Trophoblast cell (in vitro differentiated cells and primary cell): ENCODE results near the gene ZFAND3.

Experiments used
- DNase-seq, 2 donors: peaks; one replicate each; pipeline ENCODE4 v3.0.0-alpha.2; 2016
- H2AFZ ChIP-seq: 2 replicates; pipeline ENCODE4 v1.6.1; 2013; ENCODE audit warnings: low read length, moderate library complexity, mild to moderate bottlenecking; ENCODE audit not compliant: insufficient read depth, poor library complexity
- H2AK5ac ChIP-seq: 2 replicates; pipeline ENCODE4 v1.6.1; 2013; ENCODE audit warnings: mild to moderate bottlenecking, low read length
- H2BK120ac ChIP-seq: 2 replicates; pipeline ENCODE4 v1.6.1; 2013; ENCODE audit warnings: low read length, mild to moderate bottlenecking, moderate library complexity; ENCODE audit not compliant: insufficient read depth, poor library complexity
- H2BK12ac ChIP-seq: 2 replicates; pipeline ENCODE4 v1.6.1; 2013; ENCODE audit warnings: mild to moderate bottlenecking, low read length, moderate library complexity
- H2BK5ac ChIP-seq: 2 replicates; pipeline ENCODE4 v1.6.1; 2013; ENCODE audit warnings: low read length, low read depth, moderate library complexity, mild to moderate bottlenecking; ENCODE audit not compliant: poor library complexity
- H3K14ac ChIP-seq: 2 replicates; pipeline ENCODE4 v1.6.1; 2013; ENCODE audit warnings: mild to moderate bottlenecking, low read length
- H3K18ac ChIP-seq: 2 replicates; pipeline ENCODE4 v1.6.1; 2013; ENCODE audit warnings: mild to moderate bottlenecking, low read length
- H3K23ac ChIP-seq: 2 replicates; pipeline ENCODE4 v1.6.1; 2013; ENCODE audit warnings: low read length
- H3K27ac ChIP-seq: 2 replicates; pipeline ENCODE4 v1.5.1; 2013; ENCODE audit warnings: low read depth, mild to moderate bottlenecking, inconsistent platforms, low read length, moderate library complexity
- H3K27me3 ChIP-seq: 2 replicates; pipeline ENCODE4 v1.6.1; 2013; ENCODE audit warnings: inconsistent platforms, mild to moderate bottlenecking, low read length, moderate library complexity; ENCODE audit not compliant: insufficient read depth
- H3K36me3 ChIP-seq, 2 experiments: 1 replicate in 1 of 2; 2 replicates in 1 of 2; pipeline ENCODE4 v1.6.1; 2013; ENCODE audit warnings: low read length in 2 of 2, mild to moderate bottlenecking in 2 of 2, moderate library complexity in 1 of 2; ENCODE audit not compliant: insufficient read depth in 2 of 2, control insufficient read depth in 1 of 2
- H3K4ac ChIP-seq: 2 replicates; pipeline ENCODE4 v1.6.1; 2013; ENCODE audit warnings: low read depth, mild to moderate bottlenecking, low read length, moderate library complexity
- H3K4me1 ChIP-seq, 2 experiments: 1 replicate in 1 of 2; 2 replicates in 1 of 2; pipeline ENCODE4 v1.6.1; 2013; ENCODE audit warnings: low read length in 2 of 2, mild to moderate bottlenecking in 2 of 2, moderate library complexity in 1 of 2; ENCODE audit not compliant: insufficient read depth in 2 of 2, control insufficient read depth in 1 of 2
- H3K4me2 ChIP-seq: 2 replicates; pipeline ENCODE4 v1.6.1; 2013; ENCODE audit warnings: inconsistent platforms, mild to moderate bottlenecking, low read length, moderate library complexity
- H3K4me3 ChIP-seq: 2 replicates; pipeline ENCODE4 v1.5.1; 2013; ENCODE audit warnings: mild to moderate bottlenecking, low read depth, low read length, inconsistent platforms
- H3K79me1 ChIP-seq: one replicate; pipeline ENCODE4 v1.6.1; 2013; ENCODE audit warnings: low read length
- H3K79me2 ChIP-seq: 2 replicates; pipeline ENCODE4 v1.6.1; 2013; ENCODE audit warnings: low read length, mild to moderate bottlenecking; ENCODE audit not compliant: control insufficient read depth, insufficient read depth, poor library complexity
- H3K9ac ChIP-seq: 2 replicates; pipeline ENCODE4 v1.6.1; 2013; ENCODE audit warnings: mild to moderate bottlenecking, low read length
- H3K9me3 ChIP-seq: 2 replicates; pipeline ENCODE4 v1.6.1; 2013; ENCODE audit warnings: low read depth, mild to moderate bottlenecking, control low read depth, inconsistent platforms, low read length; ENCODE audit not compliant: insufficient read depth
- H4K12ac ChIP-seq: 2 replicates; pipeline ENCODE4 v1.6.1; 2013; ENCODE audit warnings: low read depth, mild to moderate bottlenecking, low read length, moderate library complexity
- H4K8ac ChIP-seq: 2 replicates; pipeline ENCODE4 v1.6.1; 2013; ENCODE audit warnings: low read depth, mild to moderate bottlenecking, low read length, moderate library complexity
- H4K91ac ChIP-seq: one replicate; pipeline ENCODE4 v1.6.1; 2013; ENCODE audit warnings: low read depth, mild to moderate bottlenecking, low read length, moderate library complexity
- WGBS: extraction: QIAGEN DNeasy Blood & Tissue Kit; methylation state at CpG from one replicate; pipeline ENCODE4 v1.1.7; 2013; ENCODE audit warnings: missing lambda C conversion rate; ENCODE audit not compliant: insufficient read length, insufficient coverage; ENCODE audit errors: extremely low coverage; 5-methylcytosine and 5-hydroxymethylcytosine counted together

The ZFAND3 gene

GRCh38 chr6:38153798-38154345 lies 334.3 kb downstream of the ZFAND3 start:
- peaks cover 21 to 26% of the 10 kb centered on the region in 2 experiments for H3K36me3 ChIP-seq
- H3K4me1 ChIP-seq = no peaks in the 10 kb centered on the region
- H2AFZ ChIP-seq = no peak overlapping the region
- WGBS = no CpG with 5 or more reads among the region's 16 CpGs
- no peak overlapping the region for H3K4ac ChIP-seq
- H2AK5ac ChIP-seq = no peak overlapping the region
- H3K79me1 ChIP-seq = no peaks in the 10 kb centered on the region
- no peak overlapping the region for H3K18ac ChIP-seq
- H3K27ac ChIP-seq = no peak overlapping the region
- no peak overlapping the region for H3K14ac ChIP-seq
- no peaks in the 10 kb centered on the region for H3K9me3 ChIP-seq
- no peak overlapping the region for H3K23ac ChIP-seq
- no peak overlapping the region for H3K4me2 ChIP-seq
- no peak overlapping the region for H4K8ac ChIP-seq
- no peak overlapping the region for H3K9ac ChIP-seq
- H4K91ac ChIP-seq = no peak overlapping the region
- no peak overlapping the region for H2BK12ac ChIP-seq
- no peak overlapping the region for H3K4me3 ChIP-seq
- DNase-seq = no peak
- no peaks in the 10 kb centered on the region for H3K79me2 ChIP-seq
- no peak overlapping the region for H2BK5ac ChIP-seq
- H3K27me3 ChIP-seq = no peaks in the 10 kb centered on the region
- H2BK120ac ChIP-seq = no peak overlapping the region
- no peak overlapping the region for H4K12ac ChIP-seq

DNA sequence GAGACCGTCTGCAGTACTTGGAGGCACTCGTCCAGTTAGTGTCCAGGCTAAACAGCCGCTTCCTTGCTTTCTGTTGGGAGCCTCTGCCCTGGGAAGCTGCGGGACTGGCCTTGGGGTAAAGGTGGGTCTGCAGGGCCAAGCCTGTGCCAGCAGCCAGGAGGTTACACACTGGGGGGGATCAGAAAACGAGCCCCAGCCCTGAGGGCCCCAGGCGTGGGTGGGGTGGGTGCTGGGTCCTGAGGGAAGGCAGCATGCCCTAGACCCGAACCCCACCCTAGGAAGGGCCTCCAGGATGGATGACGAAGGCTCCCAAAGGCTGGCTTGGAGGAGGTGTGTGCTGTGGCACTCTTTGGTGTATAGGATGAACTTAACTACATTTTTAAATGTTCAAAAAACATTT lies 335.2 kb downstream of the ZFAND3 start:
- Histone ChIP-seq H3K9me3 (no peaks in the 10 kb centered on the region), H4K12ac (no peak overlapping the region), H4K91ac (no peak overlapping the region), H3K4me3 (no peak overlapping the region), H3K27me3 (no peaks in the 10 kb centered on the region), H4K8ac (no peak overlapping the region), H2BK5ac (no peak overlapping the region), H2BK12ac (no peak overlapping the region), H3K4ac (no peak overlapping the region), H3K9ac (no peak overlapping the region), H3K23ac (no peak overlapping the region), H3K79me1 (no peaks in the 10 kb centered on the region), H2AK5ac (no peak overlapping the region), H3K4me1 (no peaks in the 10 kb centered on the region), H2BK120ac (no peak overlapping the region), H2AFZ (no peak overlapping the region), H3K27ac (no peak overlapping the region), H3K18ac (no peak overlapping the region), H3K79me2 (no peaks in the 10 kb centered on the region), H3K14ac (no peak overlapping the region), H3K4me2 (no peak overlapping the region), H3K36me3 (peaks cover 22 to 27% of the 10 kb centered on the region in 2 experiments)
- WGBS = no CpG with 5 or more reads among the region's 8 CpGs
- DNase-seq = no peak

GRCh38 chr6:38155144-38155543 lies 335.6 kb downstream of the ZFAND3 start:
- H3K79me2 ChIP-seq = no peaks in the 10 kb centered on the region
- H3K9ac ChIP-seq = peak overlapping the region; percentile 7
- H3K4me1 ChIP-seq = no peaks in the 10 kb centered on the region
- no peak overlapping the region for H3K4me2 ChIP-seq
- H3K9me3 ChIP-seq = no peaks in the 10 kb centered on the region
- H3K14ac ChIP-seq = no peak overlapping the region
- H3K36me3 ChIP-seq = peaks cover 22 to 27% of the 10 kb centered on the region in 2 experiments
- WGBS = no CpG with 5 or more reads among the region's 9 CpGs
- no peak overlapping the region for H4K8ac ChIP-seq
- H3K27ac ChIP-seq = no peak overlapping the region
- H3K4me3 ChIP-seq = no peak overlapping the region
- no peak overlapping the region for H3K4ac ChIP-seq
- no peaks in the 10 kb centered on the region for H3K27me3 ChIP-seq
- H2AFZ ChIP-seq = no peak overlapping the region
- H3K18ac ChIP-seq = no peak overlapping the region
- H2AK5ac ChIP-seq = no peak overlapping the region
- no peak overlapping the region for H4K12ac ChIP-seq
- H2BK5ac ChIP-seq = no peak overlapping the region
- H3K79me1 ChIP-seq = no peaks in the 10 kb centered on the region
- no peak overlapping the region for H2BK120ac ChIP-seq
- no peak overlapping the region for H3K23ac ChIP-seq
- no peak overlapping the region for H4K91ac ChIP-seq
- DNase-seq = peak in 1 of 2 donors; percentile 32
- no peak overlapping the region for H2BK12ac ChIP-seq

GRCh38 chr6:38155621-38156204 lies 336.2 kb downstream of the ZFAND3 start:
- no peak for DNase-seq
- Histone ChIP-seq H3K9ac (no peak overlapping the region), H2BK12ac (no peak overlapping the region), H3K27me3 (no peaks in the 10 kb centered on the region), H3K23ac (no peak overlapping the region), H2BK5ac (no peak overlapping the region), H3K4me1 (no peaks in the 10 kb centered on the region), H4K91ac (no peak overlapping the region), H3K79me2 (no peaks in the 10 kb centered on the region), H3K4ac (no peak overlapping the region), H3K36me3 (peaks cover 22 to 27% of the 10 kb centered on the region in 2 experiments), H3K4me2 (no peak overlapping the region), H3K9me3 (no peaks in the 10 kb centered on the region), H4K8ac (no peak overlapping the region), H3K27ac (no peak overlapping the region), H4K12ac (no peak overlapping the region), H3K4me3 (no peak overlapping the region), H3K79me1 (no peaks in the 10 kb centered on the region), H3K18ac (no peak overlapping the region), H2AK5ac (no peak overlapping the region), H2BK120ac (no peak overlapping the region), H2AFZ (no peak overlapping the region), H3K14ac (no peak overlapping the region)
- no CpG with 5 or more reads among the region's 6 CpGs for WGBS
